Daoy (cell line): ENCODE results near the gene PTPRM. TPM values are rescaled to one million over a fixed set of nuclear protein-coding genes. Genes with fewer than 3 reads are reported as not detected.

Experiments
- DNase-seq: peaks from one replicate; pipeline ENCODE4 v3.0.0-alpha.2; 2015; ENCODE audit warnings: low read depth
- total RNA-seq: library from RNA; depleted of rRNA; stranded (reverse); fragments of >200 nt; shearing (Covaris generic); gene quantifications from 2 replicates; pipeline ENCODE4 v1.2.3, GENCODE V29; 2014

Gene PTPRM
- total RNA-seq, 1 experiment from 2014 or later: 13.0 TPM

DNA sequence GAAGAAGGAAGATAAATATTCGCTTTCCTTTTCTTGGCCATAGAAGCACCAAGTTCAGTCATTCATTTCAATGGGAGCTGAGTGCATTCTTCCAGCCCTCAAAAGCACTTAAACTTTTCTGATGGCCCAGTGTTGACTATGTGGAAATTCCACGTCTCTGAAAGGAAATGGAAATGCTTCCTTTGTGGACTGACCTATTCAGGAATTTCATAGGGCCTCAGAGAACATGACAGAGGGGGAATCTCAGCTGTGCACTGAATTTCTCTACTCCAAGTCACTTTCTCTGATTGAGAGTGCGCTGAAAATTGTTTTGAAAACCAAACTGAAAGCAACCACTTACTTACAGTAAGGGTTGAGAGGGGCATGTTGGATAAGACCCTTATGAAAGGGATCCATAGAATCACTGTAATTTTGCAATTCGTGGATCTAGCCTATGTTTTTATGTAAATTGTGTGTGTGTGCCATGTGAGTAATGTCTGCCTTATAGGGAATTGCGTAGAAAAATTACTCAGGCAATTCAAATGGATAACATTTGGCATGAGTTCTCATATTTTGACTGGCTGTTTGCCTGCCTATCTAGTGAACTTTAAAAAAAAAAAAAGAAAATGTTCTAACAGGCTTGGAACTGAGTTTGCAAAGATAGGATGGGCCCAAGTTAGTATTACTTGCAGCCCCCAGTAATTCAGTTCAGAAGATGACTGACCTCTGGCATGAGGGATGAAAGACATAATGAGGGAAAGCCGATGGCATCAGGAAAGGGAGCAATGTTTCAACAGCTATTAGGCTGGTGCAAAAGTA, 437.0 kb downstream of the PTPRM start:
- DNase-seq: no peak

DNA sequence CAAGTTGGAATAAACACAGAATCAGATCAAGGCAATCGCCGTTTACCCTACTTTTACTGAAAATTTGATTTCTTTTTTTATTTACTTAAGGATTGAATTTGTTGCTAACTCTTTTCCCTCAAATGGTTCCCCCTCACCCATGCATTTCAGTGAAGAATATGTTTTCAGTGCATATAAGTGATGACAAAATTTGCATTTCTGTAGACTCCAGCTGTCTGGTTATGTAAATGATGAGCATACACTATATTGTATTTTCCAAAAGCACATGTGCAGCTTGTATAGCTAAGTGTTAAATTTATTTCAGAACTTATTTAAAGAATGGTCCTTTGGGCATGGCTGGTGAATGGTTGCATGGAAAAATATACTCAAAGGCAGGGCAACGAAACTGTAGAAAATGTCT, 437.7 kb downstream of the PTPRM start:
- DNase-seq: no peak

DNA sequence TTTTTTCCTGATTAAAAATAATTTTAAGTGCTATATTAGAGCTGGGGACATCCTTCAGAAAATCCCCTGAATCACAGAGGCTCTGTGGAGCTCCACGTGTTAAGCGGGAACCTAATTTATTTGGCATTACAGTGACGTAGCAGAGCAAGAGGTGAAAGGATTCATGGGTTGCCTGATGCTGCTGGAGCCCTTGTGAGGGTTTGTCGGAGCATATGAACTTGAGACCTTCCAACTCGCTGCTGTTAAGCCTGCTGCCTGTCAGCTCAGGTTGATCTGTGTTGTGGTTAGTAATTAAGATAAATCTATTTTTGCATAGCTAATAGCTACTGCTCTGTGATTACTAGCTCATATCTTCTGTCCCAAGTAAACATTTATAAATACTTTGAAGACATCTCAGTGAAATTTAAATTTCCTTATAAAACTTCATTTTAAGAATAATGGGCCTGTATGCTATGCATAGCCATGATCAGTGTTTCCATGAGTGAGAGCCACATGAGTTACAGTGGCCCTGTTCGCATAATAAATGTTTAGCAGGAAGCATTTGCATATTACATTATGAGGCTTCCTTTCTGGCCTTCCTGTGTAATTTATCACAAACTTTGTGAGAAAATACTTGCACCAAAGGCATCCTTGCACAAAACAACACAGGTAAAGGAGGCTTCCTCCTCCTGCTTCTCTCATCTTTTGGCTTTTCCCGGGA, 438.9 kb downstream of the PTPRM start:
- no peak for DNase-seq

DNA sequence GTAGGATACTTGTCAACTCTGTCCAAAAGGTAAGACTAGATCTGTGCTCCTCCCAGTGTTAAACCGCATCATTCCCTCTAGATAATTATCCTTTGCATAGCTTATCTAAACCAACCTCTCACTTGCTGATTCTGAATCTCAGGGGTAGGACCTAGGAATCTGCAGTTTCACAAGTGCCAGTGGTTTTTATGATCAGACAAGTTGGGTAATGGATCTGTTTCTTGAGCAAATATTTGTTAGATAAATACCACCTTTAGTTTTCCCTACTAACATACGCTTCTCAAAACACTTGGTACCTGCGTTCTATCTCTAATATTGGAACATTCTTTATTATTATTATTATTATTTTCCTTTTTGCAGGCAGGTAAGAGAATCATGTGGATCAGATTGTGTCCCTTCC, 439.9 kb downstream of the PTPRM start:
- no peak for DNase-seq

DNA sequence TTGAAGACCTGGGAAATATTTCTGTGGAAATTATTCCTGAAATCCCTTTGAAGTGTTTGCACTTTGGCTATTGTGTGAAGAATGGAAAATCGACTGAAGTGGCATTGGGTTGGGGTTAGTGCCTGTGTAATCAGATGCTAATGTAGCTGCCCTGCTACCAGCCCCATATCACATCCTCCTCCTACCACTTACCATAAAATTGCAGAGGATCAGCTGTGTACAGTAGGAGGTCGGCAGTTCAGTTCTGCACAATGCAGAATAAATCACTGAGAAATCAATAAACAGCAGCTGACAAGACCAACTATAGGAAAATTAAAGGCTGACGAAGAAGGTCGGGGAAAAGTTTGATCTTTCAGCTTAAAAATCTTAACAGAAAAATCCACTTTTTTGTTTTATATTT, 440.9 kb downstream of the PTPRM start:
- DNase-seq: no peak

DNA sequence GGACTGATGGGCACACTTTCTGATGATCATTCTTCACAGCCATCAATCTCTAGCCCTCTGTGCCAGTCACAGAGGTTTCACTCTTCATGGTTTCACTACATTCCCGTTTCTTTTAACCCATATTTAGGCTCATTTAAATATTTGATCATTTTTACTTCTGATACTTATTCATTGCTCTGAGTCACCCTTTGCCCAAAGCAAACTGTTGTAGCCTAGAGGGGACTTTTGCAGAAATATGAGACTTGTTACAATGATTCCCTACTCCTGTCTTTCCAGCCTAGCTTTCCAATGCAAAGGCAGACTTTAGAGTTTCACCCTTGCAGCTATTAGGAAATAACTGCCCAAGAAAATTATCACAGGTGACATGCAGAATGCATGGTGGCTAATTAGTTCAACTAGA, 444.2 kb downstream of the PTPRM start:
- DNase-seq: no peak

DNA sequence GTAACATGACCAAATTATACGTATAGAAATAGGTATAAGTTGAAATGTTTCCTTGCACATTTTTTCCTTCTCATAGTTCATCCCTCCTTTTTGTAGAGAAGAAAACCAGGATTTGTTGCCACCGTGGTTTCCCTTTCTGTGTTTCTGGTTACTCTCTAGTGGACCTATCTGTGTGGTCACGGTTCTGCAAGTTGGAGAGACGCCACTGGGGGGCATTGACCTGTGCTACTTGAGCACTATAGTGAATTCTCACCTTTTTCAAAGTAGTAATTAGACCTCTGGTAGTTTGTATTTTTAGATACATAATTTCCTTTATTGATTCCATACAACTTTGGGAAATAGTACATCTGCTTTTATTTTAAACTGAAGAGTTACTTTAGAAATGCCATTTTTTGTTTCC, 444.8 kb downstream of the PTPRM start:
- DNase-seq: no peak

DNA sequence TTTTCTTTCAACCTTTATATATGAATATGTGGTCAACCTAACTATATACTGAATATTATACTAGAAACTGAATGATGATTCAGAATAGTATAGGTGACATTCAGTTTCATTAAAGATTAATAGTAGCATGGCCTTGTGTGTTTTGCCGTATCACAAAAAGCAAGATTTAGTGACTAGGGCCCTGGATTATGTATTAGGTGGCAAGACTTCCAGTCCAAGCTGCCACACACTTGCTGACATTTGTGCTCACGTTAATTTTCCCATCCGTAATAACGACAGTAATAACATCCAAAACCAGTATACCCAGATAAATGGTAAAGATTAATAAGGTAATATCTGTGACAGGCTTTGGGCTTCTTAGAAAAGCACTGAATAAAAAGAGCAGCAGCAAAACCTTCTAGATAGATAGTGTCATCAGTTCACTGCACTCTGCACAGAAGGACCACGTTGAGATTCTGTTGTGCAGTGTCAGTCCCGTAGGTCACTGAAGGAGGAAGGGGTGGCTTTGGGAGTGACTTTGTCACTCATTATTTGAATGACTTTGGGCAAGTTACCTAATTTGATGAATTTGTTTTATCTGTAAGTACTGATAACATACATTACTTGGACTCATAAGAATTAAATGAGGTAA, 451.7 kb downstream of the PTPRM start:
- DNase-seq: no peak

DNA sequence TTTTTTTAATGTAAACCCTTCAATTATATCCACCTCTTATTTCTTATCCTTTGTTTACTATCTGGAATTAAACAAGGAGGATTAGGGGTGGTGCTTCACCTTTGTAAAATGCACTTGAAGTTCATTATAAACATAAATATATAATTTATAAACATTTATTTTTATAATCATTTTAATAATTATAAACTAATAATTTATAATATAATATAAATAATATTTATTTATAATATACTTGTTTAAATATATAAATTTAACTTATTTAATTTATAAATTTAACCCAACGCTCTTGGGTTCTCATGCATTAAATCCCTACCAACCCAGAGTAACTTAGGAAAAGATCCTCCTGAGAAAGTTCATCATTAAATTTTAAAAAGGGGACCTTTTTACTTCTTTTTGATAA, 452.5 kb downstream of the PTPRM start:
- DNase-seq: no peak

DNA sequence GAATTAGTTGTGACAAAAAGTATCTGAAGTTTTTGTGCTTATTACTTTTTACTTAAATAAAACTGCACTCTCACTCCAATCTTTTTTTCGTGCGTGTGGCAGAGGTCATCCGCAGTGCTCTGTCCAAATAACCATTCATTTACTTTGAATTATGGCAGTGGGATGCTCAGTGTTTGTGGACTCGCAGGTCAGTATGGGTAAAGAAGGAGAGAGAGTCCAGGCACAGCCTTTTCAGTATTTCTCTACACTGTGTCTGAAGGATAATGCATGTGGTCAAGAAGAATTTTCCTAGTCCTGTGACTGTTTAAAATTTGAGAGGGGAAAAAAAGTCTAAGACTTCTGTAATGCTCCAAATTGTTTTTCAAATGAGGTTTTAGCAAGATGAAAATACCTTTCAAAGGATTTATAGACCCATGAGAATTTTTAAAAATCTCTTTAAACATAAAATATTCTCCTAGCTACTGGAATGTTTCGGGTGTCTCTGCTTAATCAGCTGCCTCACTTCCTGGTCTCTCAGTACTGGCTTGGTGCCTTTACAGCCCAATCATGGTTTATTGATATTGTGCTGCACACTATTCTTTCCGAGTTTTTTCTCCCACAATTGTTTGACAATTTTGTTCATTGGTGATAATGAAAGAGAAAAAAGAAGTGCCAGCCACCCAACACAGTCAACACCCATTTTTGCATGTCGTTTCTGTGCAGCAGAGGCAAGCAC, 453.2 kb downstream of the PTPRM start:
- no peak for DNase-seq

DNA sequence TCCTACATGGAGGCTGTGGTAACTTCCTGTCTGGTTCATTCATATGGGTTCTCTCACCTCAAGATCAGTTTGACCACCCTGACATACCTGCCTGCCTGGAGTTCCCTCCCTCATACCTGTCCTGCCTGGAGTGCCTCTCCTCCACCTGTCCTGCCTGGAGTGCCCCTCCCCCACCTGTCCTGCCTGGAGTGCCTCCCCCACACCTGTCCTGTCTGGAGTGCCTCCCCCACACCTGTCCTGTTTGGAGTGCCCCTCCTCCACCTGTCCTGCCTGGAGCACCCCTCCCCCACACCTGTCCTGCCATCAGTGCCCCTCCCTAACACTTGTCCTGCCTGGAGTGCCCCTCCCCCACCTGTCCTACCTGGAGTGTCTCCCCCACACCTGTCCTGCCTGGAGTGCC, 461.9 kb downstream of the PTPRM start:
- no peak for DNase-seq

DNA sequence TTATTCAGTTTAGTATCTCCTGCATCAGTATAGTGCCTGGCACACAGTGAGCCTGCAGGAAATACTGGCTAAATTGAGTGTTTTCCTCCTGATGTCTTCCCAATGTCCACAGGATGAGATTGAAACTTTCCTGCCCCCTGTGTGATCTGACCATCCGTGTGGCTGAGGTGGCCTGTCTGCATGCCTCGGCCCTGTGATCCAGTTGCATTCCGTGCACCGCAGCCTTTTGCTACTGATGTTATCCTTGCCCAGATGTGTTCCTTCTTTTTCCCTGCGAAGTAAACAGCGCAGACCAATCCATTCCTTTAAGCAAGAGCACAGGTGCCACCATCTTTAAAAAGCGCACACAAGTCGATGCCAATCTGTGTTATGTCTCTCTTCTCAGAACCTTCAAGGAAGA, 462.6 kb downstream of the PTPRM start:
- DNase-seq: no peak

DNA sequence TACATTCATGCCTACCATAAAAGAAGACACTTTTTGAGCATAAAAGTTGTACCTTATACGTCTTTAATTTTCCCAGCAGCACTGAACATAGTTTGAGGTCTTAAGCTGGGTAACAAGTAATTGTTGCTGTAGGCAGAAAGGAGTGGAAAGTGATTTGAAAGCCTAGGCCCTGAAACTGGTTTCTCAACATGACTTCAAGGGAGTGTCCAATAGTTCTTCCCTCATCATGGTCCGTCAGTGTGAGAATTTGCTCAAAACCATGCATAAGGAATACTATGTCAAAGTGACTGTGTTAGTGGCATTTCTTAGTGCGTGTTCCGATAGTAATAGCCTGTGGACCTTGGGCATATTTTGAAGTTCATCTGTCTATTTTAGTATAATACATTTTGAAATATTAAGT, 463.1 kb downstream of the PTPRM start:
- no peak for DNase-seq

DNA sequence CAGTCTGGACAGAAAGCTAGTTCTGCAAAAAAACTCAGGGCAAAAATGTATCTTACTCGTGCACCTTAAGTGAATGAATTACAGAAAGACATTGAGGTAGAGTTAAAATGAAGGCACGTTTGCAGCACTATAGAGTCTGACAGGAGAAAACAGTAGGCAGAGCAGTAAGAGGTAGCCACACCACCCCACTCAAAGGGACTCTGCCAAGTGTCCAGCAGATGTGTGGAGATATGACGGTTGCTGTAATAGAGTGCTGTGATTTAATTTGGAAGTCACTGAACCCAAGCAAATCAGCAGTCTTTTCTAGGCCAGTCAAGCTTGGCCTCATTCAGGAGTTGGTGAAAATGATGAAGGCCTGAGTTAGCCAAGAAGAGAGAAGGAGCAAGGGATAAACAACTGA, 464.4 kb downstream of the PTPRM start:
- DNase-seq: no peak

DNA sequence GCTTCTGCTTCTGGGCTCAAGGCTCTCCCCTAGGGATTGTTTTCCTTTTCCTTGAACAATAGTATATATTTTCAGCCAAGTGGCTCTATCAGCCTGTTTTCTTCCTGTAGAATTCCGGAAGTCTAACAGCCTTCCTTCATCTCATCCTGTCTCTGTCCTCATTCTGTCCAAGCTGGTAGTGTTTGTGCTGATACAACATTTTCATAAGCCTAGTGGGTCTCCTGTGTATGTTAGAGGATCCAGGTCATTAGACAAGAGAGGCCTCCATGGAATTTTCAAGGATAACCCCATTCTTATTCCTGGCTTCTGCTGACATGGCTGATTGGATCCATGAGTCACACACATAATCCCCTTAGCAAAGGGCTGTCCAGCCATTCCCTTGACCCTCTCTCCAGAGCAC, 467.6 kb downstream of the PTPRM start:
- no peak for DNase-seq

DNA sequence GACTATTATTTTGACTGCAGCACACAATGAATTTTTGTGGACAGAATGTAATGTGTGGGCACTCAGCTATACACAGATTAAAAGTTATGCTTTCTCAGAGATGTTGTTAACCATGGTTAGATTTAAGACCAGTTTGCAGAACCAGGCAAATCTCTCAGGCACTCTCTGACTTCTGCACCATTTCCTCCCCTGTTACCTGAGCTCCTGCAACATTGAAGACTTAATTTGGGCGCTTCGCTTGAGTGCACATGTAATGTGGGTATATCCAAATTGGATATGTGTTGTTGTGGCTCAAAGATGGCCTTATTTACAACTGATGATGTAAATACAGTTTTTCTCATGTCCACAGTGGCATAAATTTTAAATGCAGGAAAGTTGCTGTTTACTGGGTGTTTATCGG, 469.4 kb downstream of the PTPRM start:
- DNase-seq: no peak

DNA sequence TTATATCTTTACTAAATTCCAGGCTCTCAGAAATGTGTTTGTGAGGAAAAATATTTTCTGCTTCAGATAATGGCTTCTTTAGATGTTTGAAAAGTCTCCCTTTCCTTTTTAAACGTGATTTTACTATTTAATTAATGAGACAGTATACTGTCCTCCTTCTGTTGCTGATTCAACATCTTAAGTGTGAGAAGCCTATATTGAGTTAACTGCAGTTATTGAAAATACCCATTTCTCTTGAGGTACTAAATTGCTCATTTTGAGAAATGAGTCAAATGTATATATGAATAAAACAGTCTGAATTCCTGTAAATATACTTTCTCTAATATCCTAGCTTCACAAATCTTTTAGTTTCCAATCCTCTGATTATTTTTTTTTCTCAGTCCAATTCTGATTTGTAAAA, 470.2 kb downstream of the PTPRM start:
- DNase-seq: no peak

DNA sequence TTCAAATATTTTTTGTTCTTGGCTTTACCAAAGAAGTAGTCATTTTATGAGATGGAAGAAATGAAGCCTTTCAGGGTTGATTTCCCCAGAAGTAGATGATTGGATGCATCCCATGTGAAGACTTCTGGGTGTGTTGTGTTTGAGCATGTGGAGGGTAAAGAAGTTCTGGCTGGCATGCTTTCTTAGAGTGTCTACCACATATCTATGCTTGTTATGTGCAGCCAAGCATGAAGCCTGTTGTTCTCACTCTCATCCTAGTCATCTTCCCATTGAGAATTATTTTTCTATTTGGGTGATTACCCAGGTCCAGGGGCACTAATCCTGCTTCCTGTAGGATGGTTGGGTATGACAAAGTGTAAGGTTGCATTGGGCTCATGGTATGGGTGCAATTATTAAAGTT, 472.9 kb downstream of the PTPRM start:
- DNase-seq: peak; percentile 7

DNA sequence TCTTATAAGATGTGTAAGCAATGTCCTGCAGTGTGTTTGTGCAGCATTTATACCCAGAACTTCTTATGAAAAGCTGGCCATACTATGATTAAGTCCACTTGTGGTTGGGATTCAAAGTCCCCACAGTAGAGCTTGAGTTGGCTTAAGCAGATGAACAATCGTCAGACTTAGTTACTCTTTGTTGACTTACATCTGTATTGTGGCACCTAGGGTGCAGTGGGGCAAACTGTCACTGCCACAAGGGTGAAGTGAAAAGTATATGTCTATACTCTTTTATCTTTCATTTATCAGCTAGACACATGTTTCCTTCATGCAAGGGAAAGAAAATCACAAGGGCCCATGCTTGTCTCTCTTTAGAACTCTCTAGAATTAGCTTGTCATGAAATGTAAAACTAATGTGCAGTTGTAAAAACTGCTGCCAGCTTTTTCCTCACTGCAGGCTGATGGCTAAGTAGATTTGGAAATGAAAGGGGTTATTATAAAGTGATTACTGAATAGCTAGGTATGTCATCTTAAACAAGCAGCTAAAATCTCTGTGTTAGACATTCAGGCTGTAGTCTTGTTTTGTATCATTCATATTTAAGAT, 474.5 kb downstream of the PTPRM start:
- DNase-seq: no peak

DNA sequence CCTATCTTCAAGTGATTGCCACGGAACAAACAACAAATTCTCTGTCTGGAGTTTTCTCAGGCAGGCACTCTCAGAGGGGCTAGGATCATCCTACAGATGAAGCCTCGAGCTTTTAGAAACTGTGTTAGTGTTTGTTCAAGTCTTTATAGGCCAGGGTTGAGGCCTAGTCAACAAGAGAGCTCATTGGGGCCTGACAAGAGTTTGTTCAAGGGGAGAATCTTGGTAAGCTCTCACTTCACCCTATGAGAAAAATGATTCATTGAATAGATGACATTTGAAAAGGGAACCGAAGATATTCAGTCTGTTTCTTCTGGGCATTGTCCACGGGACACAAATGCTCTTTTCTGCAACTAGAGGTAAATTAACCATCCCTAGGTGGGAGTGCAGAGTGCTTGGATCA, 476.9 kb downstream of the PTPRM start:
- DNase-seq: no peak

DNA sequence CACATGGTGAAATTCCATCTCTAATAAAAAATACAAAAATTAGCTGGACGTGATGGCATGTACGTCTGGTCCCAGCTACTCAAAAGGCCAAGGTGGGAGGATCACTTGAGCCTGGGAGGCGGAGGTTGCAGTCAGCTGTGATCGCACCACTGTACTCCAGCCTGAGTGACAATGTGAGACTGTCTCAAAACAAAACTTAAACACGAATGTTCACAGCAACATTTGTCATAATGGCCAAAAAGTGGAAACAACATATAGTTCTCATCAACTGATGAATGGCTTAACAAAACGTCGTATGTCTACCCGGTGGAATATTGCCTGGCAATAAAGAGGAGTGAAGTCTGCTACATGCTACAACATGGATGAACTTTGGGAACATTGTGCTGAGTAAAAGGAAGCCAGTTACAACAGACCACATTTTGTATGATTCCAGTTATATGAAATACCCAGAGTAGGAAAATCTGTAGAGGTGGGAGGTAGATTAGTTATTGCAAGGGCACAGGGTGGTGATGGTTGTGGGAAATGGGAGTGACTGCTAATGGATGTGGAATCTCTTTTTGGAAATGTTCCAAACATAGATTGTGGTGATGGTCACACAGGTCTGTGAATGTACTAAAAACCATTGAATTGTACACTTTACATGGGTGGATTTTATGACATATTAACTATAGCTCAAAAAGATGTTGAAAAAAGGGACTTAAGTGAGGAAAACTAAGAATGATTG, 478.2 kb downstream of the PTPRM start:
- peak; percentile 65 for DNase-seq
